Activated gamma-delta T cell treated with anti-CD3 and anti-CD28 coated beads, Interleukin-2, amount 50 U/mL, for 16 hours (primary cell): ENCODE results near the gene TMEM184B.

ENCODE experiments used
- DNase-seq: peaks from one replicate; pipeline ENCODE4 v3.0.0-alpha.2; 2020; ENCODE audit warnings: low read depth

TMEM184B gene

DNA sequence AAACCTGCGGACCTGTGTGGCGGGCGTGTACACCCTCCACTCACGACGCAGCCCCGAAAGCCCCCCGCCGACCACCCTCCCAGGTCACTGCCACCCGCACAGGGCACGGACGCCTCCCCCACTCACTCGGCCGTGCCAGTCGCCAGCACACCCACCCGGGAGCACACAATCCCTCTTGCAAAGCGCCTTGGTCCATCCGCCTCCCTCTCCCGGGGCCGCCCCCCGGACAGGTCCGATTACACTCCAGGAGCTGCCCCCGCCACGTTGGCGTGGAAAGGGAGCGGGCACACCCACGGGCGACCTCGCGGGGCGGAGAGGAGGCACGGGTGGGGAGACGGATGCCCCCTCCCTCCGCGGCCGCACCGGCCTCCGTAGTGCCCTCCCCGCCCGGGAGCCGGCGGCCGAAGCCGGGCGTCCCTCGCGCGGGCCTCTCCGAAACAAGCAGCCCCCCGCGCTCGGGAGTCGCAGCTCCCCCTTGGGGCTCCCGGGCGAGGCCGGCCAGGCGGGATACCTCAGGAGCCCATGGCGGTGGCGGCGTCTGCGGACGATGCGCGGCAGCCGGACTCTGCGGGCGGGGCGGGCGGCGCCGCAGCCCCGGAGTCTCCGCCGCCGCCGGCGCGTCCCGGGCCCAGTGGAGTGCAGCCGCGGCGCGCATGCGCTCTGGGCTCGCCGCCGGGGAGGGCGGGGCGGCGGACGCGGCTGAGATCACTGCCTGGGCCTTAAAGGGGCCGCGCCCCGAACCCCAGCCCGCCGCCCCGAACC lies at the start of gene TMEM184B:
TMEM184B (minus strand) TSS at position 638 of the 762 bp plus-strand sequence. CDS start 25,049 bp downstream, outside the sequence.
- peak; percentile 66 for DNase-seq

DNA sequence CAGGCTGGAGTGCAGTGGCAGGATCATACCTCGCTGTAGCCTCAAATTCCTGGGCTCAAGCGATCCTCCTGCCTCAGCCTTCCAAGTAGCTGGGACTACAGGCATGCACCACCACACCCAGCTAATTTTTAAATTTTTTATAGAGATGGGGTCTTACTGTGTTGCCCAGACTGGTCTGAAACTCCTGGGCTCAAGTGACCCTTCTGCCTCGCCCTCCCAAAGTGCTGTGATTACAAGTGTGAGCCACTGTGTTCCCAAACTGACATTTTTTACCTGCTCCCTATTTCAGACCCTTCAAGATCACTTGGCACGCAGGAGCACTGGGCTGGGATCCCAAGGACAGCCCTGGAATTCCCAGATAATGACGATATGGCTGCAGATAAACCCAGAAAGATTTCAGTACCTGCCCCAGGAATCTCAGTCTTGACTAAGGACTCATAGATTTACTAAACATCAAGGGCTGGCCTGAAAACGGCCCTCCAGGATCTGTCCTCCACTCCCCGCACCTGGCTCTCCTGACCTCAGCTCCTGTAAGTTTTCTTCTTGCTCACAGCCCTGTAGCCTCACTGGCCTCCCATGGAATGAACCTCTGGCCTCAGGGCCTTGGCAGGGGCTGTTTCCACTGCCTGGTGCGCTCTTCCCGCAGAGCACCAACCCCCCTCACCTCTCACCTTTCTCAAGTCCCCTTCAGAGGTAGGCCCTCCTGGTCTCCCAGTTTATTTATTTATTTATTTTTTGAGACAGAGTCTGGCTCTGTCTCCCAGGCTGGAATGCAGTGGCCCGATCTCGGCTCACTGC lies 48.0 kb upstream of the TMEM184B start:
- no peak for DNase-seq

DNA sequence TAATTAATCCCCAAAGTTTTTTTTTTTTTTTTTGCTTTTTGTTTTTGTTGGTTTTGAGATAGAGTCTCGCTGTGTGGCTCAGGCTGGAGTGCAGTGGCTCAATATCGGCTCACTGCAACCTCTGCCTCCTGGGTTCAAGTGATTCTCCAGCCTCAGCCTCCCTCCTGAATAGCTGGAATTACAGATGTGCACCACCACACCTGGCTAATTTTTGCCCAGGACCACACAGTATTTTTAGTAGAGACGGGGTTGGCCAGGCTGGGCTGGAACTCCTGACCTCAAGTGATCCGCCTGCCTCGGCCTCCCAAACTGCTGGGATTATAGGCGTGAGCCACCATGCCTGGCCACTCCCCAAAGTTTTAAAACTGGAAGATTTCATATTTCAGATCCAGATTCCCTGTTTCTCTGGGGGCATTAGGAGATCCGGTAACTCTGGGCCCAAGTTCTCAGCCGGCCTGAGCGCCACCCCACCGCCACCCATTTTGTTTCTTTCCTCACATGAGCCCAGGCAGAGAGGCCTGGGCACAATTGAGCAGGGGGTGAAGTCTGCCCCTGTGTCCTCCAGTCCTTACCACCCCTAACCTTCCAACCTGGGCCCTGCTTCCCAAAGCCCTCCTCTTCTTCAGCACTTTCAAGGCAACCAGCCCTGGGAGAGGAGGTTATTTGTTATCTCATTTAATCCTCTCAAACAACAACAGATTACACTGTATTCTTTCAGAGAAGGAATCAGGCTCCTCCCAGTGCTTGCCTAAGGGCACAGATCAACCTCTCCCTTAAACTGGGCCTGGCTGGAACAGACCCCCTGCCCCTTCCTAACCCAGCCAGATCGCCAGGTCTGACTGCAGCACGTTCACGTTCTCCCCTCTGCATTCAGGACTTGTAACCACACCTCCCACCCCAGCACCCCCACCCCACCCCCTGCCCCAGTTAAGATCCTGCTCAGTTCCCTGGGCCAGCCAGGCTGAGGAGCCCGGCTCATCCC lies 46.3 kb upstream of the TMEM184B start:
- DNase-seq: no peak

- DNase-seq: no peak
Measured at GRCh38 chr22:38317995-38318715, 45.3 kb upstream of the TMEM184B start.

DNA sequence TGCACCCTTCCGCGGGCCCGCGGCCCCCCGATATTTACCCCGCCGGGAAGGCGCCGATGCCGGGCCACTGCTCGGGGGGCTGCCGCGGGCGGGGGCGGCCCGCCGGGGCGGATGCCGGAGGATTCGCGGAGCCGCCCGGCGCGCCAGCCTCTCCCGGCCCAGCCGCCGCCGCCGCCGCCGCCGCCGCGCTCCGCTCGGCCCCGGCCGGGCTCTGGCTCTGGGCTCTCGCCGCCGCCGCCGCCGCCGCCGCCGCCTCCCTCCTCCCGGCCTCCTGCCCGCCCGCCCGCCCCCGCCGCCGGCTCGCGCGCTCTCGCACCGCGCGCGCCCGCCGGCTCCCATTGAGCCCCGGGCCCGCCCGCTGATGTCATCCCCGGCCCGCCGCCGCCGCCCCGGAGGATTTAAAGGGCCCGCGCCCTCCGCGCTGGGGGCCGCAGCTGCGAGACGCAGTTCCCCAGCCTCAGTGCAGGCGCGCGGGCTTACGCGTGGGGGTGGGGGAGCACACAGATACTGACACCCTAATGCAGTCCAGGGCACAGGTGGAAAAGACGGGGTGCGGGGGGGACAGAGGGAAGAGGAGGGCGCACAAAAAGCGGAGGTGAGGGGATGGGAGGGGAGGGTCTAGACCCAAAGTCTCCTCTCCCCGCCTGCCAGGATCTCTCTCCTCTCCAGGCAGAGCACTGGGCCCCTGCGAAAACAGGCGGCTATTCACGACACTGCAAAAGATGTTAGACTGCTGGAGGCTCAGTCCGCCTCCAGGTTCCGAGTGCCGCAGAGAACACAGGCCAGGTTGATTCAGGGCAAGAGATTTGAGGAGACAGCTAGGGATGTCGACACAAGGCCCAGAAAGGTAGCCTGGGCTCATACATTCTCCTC lies 44.5 kb upstream of the TMEM184B start, which contains the start of gene CSNK1E:
CSNK1E (minus strand) TSS at position 312 of the 873 bp plus-strand sequence. CDS start 3,276 bp downstream, outside the sequence.
- peak; percentile 47 for DNase-seq

- DNase-seq: no peak
Measured at GRCh38 chr22:38316364-38317121, 43.7 kb upstream of the TMEM184B start.

- no peak for DNase-seq
Measured at GRCh38 chr22:38315823-38316363, 43.1 kb upstream of the TMEM184B start.

DNA sequence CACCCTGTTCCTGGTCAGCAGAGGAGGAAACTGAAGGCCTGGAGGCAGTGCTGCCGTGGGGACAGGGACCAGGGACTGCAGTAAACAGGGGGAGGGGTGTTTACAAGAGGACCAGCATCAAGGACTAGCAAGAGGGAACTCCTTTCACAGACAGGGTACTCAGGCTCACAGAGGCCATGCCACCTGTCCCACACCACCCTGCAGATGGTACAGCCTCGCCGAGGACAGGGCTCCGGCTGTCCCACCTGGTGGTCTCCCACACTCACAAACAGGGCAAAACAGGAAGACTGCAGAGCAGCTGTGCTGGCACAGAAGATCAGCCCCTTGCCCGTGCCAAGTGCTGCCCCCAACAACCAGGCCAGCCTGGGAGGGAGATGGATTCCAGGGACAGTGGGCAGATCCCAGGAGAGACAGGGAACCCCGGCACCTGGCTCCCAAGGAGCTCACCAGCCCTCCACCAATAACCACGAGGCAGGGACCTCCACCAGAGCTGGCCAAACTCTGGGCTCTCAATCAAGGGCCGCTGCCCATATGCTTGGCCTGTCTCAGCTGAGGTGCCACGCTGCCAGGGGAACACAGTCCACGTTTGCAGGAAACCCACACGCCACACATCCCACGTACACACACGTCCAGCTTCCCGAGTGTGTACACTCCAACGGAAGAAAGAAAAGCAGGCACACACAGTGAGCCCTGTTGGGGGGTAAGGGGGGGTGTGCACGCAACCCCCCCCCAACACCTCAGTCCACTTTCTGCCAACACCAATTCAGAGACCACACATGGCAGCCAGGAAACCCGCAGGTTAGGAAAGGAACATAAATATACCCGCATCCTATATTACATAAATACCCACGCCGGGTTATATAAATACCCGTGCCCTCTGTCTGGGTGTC lies 42.4 kb upstream of the TMEM184B start:
- DNase-seq: no peak

GRCh38 chr22:38314051-38314932 lies 41.5 kb upstream of the TMEM184B start:
- no peak for DNase-seq

- no peak for DNase-seq
Measured at GRCh38 chr22:38313384-38313955, 40.7 kb upstream of the TMEM184B start.

GRCh38 chr22:38312261-38312800 lies 39.5 kb upstream of the TMEM184B start:
- no peak for DNase-seq

DNA sequence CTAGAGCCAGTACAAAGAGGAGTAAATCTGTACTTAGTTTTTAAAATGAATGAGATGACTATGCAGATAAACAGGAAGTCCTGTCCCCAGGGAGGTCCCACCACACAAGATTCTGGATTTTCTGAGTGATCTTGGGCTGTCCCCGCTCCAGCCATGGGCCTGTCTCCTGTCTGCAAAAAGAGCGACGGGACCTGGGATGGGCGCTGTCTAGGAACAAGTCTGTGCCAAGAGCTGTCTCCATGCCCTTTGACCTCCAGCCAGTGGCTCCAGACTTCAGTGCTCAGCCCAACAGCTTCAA lies 38.5 kb upstream of the TMEM184B start:
- no peak for DNase-seq

DNA sequence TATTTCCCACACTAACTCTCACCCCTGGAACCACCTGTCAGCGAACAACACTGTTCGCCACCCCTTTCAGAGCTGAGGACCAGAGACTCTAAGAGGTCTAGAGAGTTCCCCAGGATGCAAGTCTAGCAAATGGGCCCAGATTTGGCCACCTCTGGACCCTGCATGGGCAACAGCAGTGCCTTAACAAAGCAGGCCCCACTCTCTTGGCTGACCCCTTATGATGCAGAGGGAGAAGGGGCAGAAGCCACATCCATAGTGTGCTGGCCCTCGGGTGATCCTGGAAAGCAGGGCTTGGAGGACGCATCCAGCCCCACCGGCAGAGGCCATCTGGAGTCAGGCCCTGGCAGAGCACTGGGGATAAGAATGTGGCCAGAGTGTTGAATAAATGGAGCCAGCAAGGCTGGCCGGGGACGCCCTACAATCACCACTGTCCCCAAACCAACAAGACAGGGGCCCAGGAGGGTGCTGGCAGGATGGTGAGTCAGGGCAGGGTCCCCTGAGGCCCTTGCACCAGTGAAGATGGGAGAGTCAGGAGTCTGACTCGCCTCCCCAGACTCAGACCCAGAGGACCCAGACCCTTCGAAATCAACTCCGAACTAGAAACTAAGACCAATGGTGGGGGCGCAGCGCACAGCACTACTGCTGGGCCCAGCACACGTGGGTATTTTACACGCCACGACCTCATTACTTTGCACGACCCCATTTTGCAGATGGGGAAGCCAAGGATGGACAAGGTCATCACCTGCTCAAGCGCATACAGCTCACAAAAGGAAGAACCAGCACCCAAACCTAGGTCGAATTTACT lies 37.9 kb upstream of the TMEM184B start:
- no peak for DNase-seq

DNA sequence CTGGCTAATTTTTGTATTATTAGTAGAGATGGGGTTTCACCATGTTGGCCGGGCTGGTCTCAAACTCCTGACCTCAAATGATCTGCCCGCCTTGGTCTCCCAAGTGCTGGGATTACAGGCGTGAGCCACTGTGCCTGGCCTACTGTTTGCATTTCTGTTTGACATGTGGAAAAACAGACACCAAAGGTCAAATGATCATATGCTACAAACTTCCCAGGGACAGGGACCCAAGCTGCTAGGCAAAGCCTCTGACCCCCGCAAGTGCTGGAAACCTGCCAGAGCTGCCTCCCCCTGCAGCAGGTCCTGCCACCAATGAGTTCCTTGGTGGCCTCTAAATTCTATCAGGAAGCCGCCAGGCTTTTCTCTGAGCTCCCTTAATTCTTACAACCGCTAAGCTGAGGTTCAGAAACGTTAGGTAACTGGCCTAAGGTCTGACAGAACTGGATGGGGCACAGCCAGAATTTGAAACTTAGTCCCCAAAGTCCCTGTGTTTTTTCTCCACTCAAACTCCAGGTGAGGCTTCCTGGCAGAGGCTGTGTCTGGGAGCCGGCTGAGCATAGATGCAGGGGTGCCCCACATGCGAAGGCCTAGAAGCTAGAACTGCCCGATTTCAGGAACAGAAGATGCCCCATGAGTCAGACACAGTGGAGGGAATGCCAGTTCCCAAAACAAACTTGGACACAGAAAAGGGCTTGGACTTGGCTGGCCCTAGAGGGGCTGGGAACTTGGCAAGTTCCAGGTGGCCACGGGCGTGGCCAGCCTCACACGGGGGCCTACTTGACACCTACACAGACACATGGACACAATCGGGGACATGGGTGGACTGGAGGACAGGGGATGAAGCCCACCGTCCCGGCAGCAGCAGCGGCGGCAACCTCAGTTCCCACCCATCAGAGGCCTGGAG lies 37.1 kb upstream of the TMEM184B start:
- DNase-seq: no peak
